HG03139 (cell line): Measurements from ENCODE around the gene RBP7.
"Not testable (repeated sequence)": the region's sequence is repeated elsewhere in the genome, so short reads cannot be mapped to it uniquely, and the experiment has no call there.

ENCODE experiments used
- ATAC-seq: cut with Tn5 transposase; IDR thresholded peaks from one replicate; pipeline ENCODE4 v1.9.1; 2021; ENCODE audit not compliant: unreplicated experiment

The RBP7 gene

GRCh38 chr1:10028956-10029500, 32.0 kb downstream of the RBP7 start:
- ATAC-seq, result not testable (repeated sequence)

- no peak for ATAC-seq
These were observed 34.4 kb downstream of the RBP7 start for GRCh38 chr1:10031461-10031860.

GRCh38 chr1:10032590-10033358, 35.7 kb downstream of the RBP7 start, which contains the start of gene UBE4B:
Gene UBE4B, plus strand, starts transcription at chr1:10032958. Its CDS starts 713 bp downstream, at chr1:10033671.
- peak; percentile 94 for ATAC-seq

- ATAC-seq, result peak; percentile 6
These were observed 36.4 kb downstream of the RBP7 start for GRCh38 chr1:10033359-10033845.

GRCh38 chr1:10042746-10043145, 45.7 kb downstream of the RBP7 start:
- ATAC-seq, result no peak

GRCh38 chr1:10045480-10046355, 48.7 kb downstream of the RBP7 start:
- no peak for ATAC-seq

GRCh38 chr1:10046356-10047085, 49.5 kb downstream of the RBP7 start:
- ATAC-seq, result no peak

GRCh38 chr1:10048601-10049000, 51.6 kb downstream of the RBP7 start:
- ATAC-seq, result no peak

GRCh38 chr1:10050611-10051010, 53.6 kb downstream of the RBP7 start:
- no peak for ATAC-seq

GRCh38 chr1:10051656-10052055, 54.6 kb downstream of the RBP7 start:
- no peak for ATAC-seq

- no peak for ATAC-seq
These were observed 55.3 kb downstream of the RBP7 start for GRCh38 chr1:10052347-10052746.

- no peak for ATAC-seq
These were observed 57.4 kb downstream of the RBP7 start for GRCh38 chr1:10054465-10054864.

GRCh38 chr1:10056599-10056987, 59.6 kb downstream of the RBP7 start:
- ATAC-seq, result no peak

- ATAC-seq, result no peak
These were observed 60.3 kb downstream of the RBP7 start for GRCh38 chr1:10057343-10057742.

GRCh38 chr1:10057796-10058195, 60.8 kb downstream of the RBP7 start:
- no peak for ATAC-seq

- ATAC-seq, result no peak
These were observed 62.3 kb downstream of the RBP7 start for GRCh38 chr1:10059342-10059718.

GRCh38 chr1:10060311-10061100, 63.5 kb downstream of the RBP7 start:
- no peak for ATAC-seq

GRCh38 chr1:10061276-10061675, 64.2 kb downstream of the RBP7 start:
- ATAC-seq, result no peak

- no peak for ATAC-seq
These were observed 66.8 kb downstream of the RBP7 start for GRCh38 chr1:10063878-10064277.
